Heart left ventricle (tissue), 16 donors: ENCODE results near the gene E2F1. TPM values are rescaled to one million over a fixed set of nuclear protein-coding genes. Genes with fewer than 3 reads are reported as not detected.
A peak's percentile ranks its signal among the peaks of the same experiment; 100 is the strongest.

Source experiments
- ATAC-seq, 4 donors: fragments of 200-7000 bp; cut with Tn5 transposase; one replicate each; pipeline ENCODE4 v1.9.1; 2020 to 2022; ENCODE audit warnings: moderate library complexity in 4 of 4, mild to moderate bottlenecking in 3 of 4, moderate number of reproducible peaks in 1 of 4
- DNase-seq, 5 donors: peaks; one replicate each; pipeline ENCODE4 v3.0.0-alpha.2; 2020
- H3K27ac ChIP-seq, 12 donors: fragments of 200-600 bp; sonication (generic) in 4 of 12; one replicate each; pipeline versions ENCODE4 v1.5.0 to v1.8.0; 2016 to 2022; ENCODE audit warnings: mild to moderate bottlenecking in 2 of 12
- H3K27me3 ChIP-seq, 9 donors: fragments of 200-600 bp; sonication (generic) in 2 of 9; one replicate each; pipeline versions ENCODE4 v1.5.1 to v1.8.0; 2016 to 2022; ENCODE audit warnings: mild to moderate bottlenecking in 3 of 9
- H3K36me3 ChIP-seq, 9 donors: fragments of 200-600 bp; sonication (generic) in 2 of 9; one replicate each; pipeline versions ENCODE4 v1.5.0 to v1.8.0; 2018 to 2022; ENCODE audit warnings: mild to moderate bottlenecking in 2 of 9
- H3K4me1 ChIP-seq, 12 donors: fragments of 200-600 bp; sonication (generic) in 4 of 12; one replicate each; pipeline versions ENCODE4 v1.5.0 to v1.8.0; 2016 to 2022; ENCODE audit warnings: mild to moderate bottlenecking in 3 of 12
- H3K4me3 ChIP-seq, 12 donors: fragments of 200-600 bp; sonication (generic) in 4 of 12; one replicate each; pipeline versions ENCODE4 v1.5.0 to v1.8.0; 2017 to 2022; ENCODE audit warnings: mild to moderate bottlenecking in 9 of 12, moderate library complexity in 4 of 12
- H3K9me3 ChIP-seq, 12 donors: fragments of 200-600 bp; sonication (generic) in 4 of 12; one replicate each; pipeline versions ENCODE4 v1.5.0 to v1.8.0; 2016 to 2022; ENCODE audit warnings: mild to moderate bottlenecking in 1 of 12
- POLR2A ChIP-seq, 2 donors: fragments of 450-650 bp; IDR thresholded peaks; one replicate each; pipeline ENCODE4 v1.6.1; 2017; ENCODE audit warnings: antibody characterized with exemption in 2 of 2, mild to moderate bottlenecking in 2 of 2, moderate library complexity in 2 of 2
- WGBS, 4 donors: extraction: QIAGEN DNeasy Blood & Tissue Kit in 2 of 4; methylation state at CpG; one replicate each; pipeline versions ENCODE4 v1.1.5 to v1.1.7; 2013 to 2018; 5-methylcytosine and 5-hydroxymethylcytosine counted together
- intact Hi-C, 10 donors: fragments of 100-400 bp; cut with DNase I; formaldehyde crosslinking; loops; one replicate each; pipeline versions ENCODE4 v1.11.1 to v1.14.2; 2022
- polyA plus RNA-seq, 2 donors: library from polyadenylated mRNA; stranded (reverse); fragments of 200-250 nt; gene quantifications; one replicate each; pipeline ENCODE4 v1.2.3, GENCODE V29; 2013
- total RNA-seq, 9 donors: library from RNA; depleted of rRNA in 2 of 9; stranded (reverse); fragments of >200 nt in 2 of 9; fragmentation: NEBNext Ultra II Directional in 3 of 9; extraction: Animal tissue kit (Norgen Biotek cat#: 25700) in 3 of 9; gene quantifications; one replicate each; pipeline versions ENCODE4 v1.1.0 to v1.2.4, GENCODE V29; 2016 to 2023
- TF ChIP-seq, protein P1 (sequence below), 12 donors: fragments of 200-600 bp; sonication (generic) in 4 of 12; IDR thresholded peaks; one replicate each; pipeline versions ENCODE4 v1.5.0 to v1.8.0; 2018 to 2022; ENCODE audit warnings: antibody characterized with exemption in 12 of 12, mild to moderate bottlenecking in 5 of 12
- donor health status: ischemic (EF 13 %, LVEDD 7.1; RV severe dilation, severe dysfunction).
- donor health status: healthy with polysubstance abuse.
- donor health status: DM: no; HTN: yes; CAD: no.
- donor health status: DM: no; HTN: no; CAD: no.
- donor health status: ischemic (EF 25% LVEDD 6.9; RV normal size, moderate dysfunction).
- donor health status: ischemic (EF 25% LVEDD 5.7; RV mildly dilated, moderate dysfunction).
- donor health status: healthy.
- donor health status: DM: yes; HTN: yes; CAD: no.
- donor health status: ischemic (EF 35%, LVEDD 5.7; RV mildly dilated, moderate dysfunction).
- donor health status: nonischemic (EF 11% LVEDD 7.7; RV severe dilation, severe dysfunction).
- donor health status: DM: yes; HTN: yes; CAD: no.
- donor health status: PGD.
- donor health status: ischemic (EF 29% LVEDD 5.4; RV normal size, mild dysfunction).
- donor health status: nonischemic (EF 23%, LVEDD 6.1; RV moderate dilation, normal function).

The E2F1 gene
- total and polyA plus RNA-seq, 11 donors = 0.32 to 6.4 (median 1.1) TPM

DNA sequence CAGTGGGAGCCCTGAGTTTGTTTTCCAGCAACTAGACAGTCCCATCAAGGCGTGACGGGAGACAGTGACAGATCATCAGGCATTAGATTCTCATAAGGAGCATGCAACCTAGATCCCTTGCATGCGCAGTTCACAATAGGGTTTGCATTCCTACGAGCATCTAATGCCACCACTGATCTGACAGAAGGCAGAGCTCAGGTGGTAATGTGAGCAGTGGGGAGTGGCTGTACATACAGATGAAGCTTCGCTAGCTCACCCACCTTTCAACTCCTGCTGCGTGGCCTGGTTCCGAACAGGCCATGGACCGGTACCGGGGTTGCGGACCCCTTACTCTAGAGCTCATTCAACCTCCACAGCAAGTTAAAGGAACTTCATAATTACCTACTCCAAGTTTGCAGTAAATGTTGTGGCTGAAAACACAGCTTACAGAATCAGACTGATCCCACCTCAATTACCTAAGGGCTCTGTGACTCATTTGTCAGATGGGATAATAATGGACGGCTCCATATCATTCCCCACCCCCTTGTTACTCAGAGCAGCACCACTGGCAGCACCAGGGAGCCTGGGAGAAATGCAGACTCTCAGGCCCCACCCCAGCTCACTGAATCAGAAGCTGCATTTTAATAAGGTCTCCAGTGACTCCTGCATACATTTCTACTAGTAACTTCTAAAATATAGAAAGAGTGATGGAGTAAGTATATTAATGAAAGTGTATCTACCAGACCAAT is 18.2 kb upstream of the E2F1 start:
- no peak for ATAC-seq
- no peak overlapping the region for H3K27ac ChIP-seq
- H3K27me3 ChIP-seq = no peaks in the 10 kb centered on the region
- H3K4me3 ChIP-seq = no peak overlapping the region
- H3K9me3 ChIP-seq = no peaks in the 10 kb centered on the region
- 93 to 98% (median 95%) methylated on average over 11 of the region's 11 CpGs for WGBS, 4 donors
- intact Hi-C loops = no loop called here
- H3K36me3 ChIP-seq = peaks cover 0 to 29% (median 21%) of the 10 kb centered on the region in 9 donors
- H3K4me1 ChIP-seq = peaks cover 0 to 9% (median 0%) of the 10 kb centered on the region in 12 donors
- no peak for DNase-seq
- TF ChIP-seq POLR2A (IDR thresholded peaks at IDR 0.05) = no peak
- TF ChIP-seq, protein P1, sequence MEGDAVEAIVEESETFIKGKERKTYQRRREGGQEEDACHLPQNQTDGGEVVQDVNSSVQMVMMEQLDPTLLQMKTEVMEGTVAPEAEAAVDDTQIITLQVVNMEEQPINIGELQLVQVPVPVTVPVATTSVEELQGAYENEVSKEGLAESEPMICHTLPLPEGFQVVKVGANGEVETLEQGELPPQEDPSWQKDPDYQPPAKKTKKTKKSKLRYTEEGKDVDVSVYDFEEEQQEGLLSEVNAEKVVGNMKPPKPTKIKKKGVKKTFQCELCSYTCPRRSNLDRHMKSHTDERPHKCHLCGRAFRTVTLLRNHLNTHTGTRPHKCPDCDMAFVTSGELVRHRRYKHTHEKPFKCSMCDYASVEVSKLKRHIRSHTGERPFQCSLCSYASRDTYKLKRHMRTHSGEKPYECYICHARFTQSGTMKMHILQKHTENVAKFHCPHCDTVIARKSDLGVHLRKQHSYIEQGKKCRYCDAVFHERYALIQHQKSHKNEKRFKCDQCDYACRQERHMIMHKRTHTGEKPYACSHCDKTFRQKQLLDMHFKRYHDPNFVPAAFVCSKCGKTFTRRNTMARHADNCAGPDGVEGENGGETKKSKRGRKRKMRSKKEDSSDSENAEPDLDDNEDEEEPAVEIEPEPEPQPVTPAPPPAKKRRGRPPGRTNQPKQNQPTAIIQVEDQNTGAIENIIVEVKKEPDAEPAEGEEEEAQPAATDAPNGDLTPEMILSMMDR (IDR thresholded peaks at IDR 0.05) = no peak

DNA sequence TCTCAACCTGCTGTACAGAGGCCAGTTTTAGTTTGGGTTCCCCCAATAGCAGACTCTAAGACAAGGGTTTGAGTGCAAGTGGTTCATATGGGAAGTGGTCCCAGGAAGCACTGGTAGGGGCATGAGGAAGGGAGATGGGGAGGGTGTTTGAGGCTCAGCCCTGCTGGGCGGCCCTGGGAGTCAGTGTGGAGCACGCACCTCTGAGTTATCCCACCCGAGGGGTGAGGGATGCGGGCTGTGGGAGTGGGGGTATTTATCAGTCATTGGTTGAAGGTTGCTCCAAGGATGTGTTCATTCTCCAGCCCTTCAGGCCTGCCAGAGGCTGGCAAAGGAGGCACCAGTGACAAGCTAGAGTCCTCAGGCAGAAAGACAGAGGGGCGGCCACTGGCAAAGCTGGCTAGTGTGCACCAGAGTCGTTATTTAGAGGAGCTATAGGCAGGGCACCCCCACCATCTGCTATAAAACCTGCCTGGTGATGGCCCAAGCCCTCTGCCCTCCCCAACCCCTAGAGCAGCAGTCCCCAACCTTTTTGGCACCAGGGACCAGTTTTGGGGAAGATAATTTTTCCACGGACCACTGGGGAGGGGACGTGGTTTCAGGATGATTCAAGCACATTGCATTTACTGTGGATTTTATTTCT is 17.4 kb upstream of the E2F1 start:
- Histone ChIP-seq H3K27me3 (no peaks in the 10 kb centered on the region), H3K27ac (no peak overlapping the region), H3K36me3 (peaks cover 0 to 29% (median 21%) of the 10 kb centered on the region in 9 donors), H3K9me3 (no peaks in the 10 kb centered on the region), H3K4me1 (peaks cover 0 to 9% (median 0%) of the 10 kb centered on the region in 12 donors), H3K4me3 (no peak overlapping the region)
- DNase-seq (no peak), ATAC-seq (peak in 2 of 4 donors; percentile 12 to 49)
- TF ChIP-seq, protein P1 (IDR thresholded peaks at IDR 0.05) = no peak
- TF ChIP-seq POLR2A (IDR thresholded peaks at IDR 0.05) = no peak
- WGBS, 4 donors = 91 to 96% (median 95%) methylated on average over 8 of the region's 8 CpGs
- intact Hi-C loops = no loop called here

DNA sequence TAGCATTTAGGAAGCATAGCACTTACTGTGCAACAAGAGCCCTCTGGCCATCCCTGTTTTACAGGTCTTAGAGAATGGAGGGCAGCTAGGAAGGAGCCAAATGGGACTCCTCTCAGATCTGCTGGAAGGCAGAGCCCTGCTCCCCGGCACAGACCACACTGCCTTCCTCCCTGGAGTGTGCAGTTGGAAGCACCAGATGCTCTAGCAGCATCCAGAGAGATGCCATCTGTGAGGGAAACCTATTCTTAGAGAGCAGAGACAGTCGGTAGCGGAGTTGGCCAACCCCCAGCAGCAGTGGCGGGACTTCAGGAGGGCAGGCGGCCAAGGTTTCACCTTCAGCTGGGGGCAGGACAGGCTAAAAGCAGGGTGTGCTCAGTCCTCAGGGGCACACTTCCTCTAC is 16.7 kb upstream of the E2F1 start:
- no peak overlapping the region for H3K4me3 ChIP-seq
- H3K27ac ChIP-seq = no peak overlapping the region
- peak; percentile 86 to 96 (median 94) for ATAC-seq
- intact Hi-C loops = no loop called here
- no peaks in the 10 kb centered on the region for H3K9me3 ChIP-seq
- peaks cover 0 to 26% (median 17%) of the 10 kb centered on the region in 9 donors for H3K36me3 ChIP-seq
- WGBS, 4 donors = 29 to 50% (median 42%) methylated on average over 5 of the region's 5 CpGs
- TF ChIP-seq POLR2A (IDR thresholded peaks at IDR 0.05) = no peak
- TF ChIP-seq, protein P1 (IDR thresholded peaks at IDR 0.05) = no peak
- peak; percentile 66 to 75 (median 72) for DNase-seq
- no peaks in the 10 kb centered on the region for H3K27me3 ChIP-seq
- peaks cover 0 to 9% (median 0%) of the 10 kb centered on the region in 12 donors for H3K4me1 ChIP-seq
